Right lobe of liver (tissue), 4 donors: Measurements from ENCODE around the gene ERI3.

Source experiments
- POLR2A ChIP-seq: fragments of 450-650 bp; IDR thresholded peaks from one replicate; pipeline ENCODE4 v1.6.1; 2017; ENCODE audit warnings: antibody characterized with exemption, mild to moderate bottlenecking
- TF ChIP-seq, protein P1 (sequence below), 4 donors: fragments of 200-600 bp in 3 of 4; fragments of 450-650 bp in 1 of 4; IDR thresholded peaks; one replicate each; pipeline versions ENCODE4 v1.5.1 to v1.8.0; 2016 to 2022; ENCODE audit warnings: antibody characterized with exemption in 4 of 4, mild to moderate bottlenecking in 2 of 4
- donor health status: DM: no; HTN: no; CAD: no.
- donor health status: DM: no; HTN: no; CAD: no.
- donor health status: DM: no; HTN: yes; CAD: no.

GRCh38 chr1:44282704-44283426, 72.2 kb downstream of the ERI3 start:
- TF ChIP-seq, protein P1, sequence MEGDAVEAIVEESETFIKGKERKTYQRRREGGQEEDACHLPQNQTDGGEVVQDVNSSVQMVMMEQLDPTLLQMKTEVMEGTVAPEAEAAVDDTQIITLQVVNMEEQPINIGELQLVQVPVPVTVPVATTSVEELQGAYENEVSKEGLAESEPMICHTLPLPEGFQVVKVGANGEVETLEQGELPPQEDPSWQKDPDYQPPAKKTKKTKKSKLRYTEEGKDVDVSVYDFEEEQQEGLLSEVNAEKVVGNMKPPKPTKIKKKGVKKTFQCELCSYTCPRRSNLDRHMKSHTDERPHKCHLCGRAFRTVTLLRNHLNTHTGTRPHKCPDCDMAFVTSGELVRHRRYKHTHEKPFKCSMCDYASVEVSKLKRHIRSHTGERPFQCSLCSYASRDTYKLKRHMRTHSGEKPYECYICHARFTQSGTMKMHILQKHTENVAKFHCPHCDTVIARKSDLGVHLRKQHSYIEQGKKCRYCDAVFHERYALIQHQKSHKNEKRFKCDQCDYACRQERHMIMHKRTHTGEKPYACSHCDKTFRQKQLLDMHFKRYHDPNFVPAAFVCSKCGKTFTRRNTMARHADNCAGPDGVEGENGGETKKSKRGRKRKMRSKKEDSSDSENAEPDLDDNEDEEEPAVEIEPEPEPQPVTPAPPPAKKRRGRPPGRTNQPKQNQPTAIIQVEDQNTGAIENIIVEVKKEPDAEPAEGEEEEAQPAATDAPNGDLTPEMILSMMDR (IDR thresholded peaks at IDR 0.05): no peak
- TF ChIP-seq POLR2A: no peak
